GM19328 (cell line): Measurements from ENCODE around the gene ADM5.
A peak's percentile ranks its signal among the peaks of the same experiment; 100 is the strongest.

Experiments used
- ATAC-seq: cut with Tn5 transposase; IDR thresholded peaks from one replicate; pipeline ENCODE4 v1.9.1; 2021; ENCODE audit warnings: mild to moderate bottlenecking, moderate library complexity; ENCODE audit not compliant: unreplicated experiment

Gene ADM5

GRCh38 chr19:49689133-49690078, at the start of gene ADM5:
ADM5 (plus strand) TSS chr19:49689594; CDS start chr19:49689838, 244 bp downstream.
- ATAC-seq, result no peak

GRCh38 chr19:49640113-49640898, 49.1 kb upstream of the ADM5 start, which contains the start of gene RRAS:
RRAS (minus strand) TSS chr19:49640143; CDS start chr19:49640098, 45 bp downstream.
- ATAC-seq, result peak; percentile 57

GRCh38 chr19:49641688-49642491, 47.5 kb upstream of the ADM5 start, which contains the start of gene SCAF1:
SCAF1 (plus strand) TSS chr19:49642209; CDS start chr19:49645027, 2,818 bp downstream.
- peak; percentile 67 for ATAC-seq

GRCh38 chr19:49642492-49643035, 46.8 kb upstream of the ADM5 start:
- no peak for ATAC-seq

- no peak for ATAC-seq
Observed at GRCh38 chr19:49643466-49643865, 45.9 kb upstream of the ADM5 start.

- ATAC-seq, result no peak
Observed at GRCh38 chr19:49645592-49645991, 43.8 kb upstream of the ADM5 start.

- ATAC-seq, result no peak
Observed at GRCh38 chr19:49645995-49646394, 43.4 kb upstream of the ADM5 start.

GRCh38 chr19:49646586-49646985, 42.8 kb upstream of the ADM5 start:
- ATAC-seq, result no peak

- no peak for ATAC-seq
Observed at GRCh38 chr19:49651029-49651819, 38.2 kb upstream of the ADM5 start.

- ATAC-seq, result no peak
Observed at GRCh38 chr19:49651820-49652550, 37.4 kb upstream of the ADM5 start.

- no peak for ATAC-seq
Observed at GRCh38 chr19:49652551-49653465, 36.6 kb upstream of the ADM5 start.

- no peak for ATAC-seq
Observed at GRCh38 chr19:49653466-49653806, 36.0 kb upstream of the ADM5 start.

- no peak for ATAC-seq
Observed at GRCh38 chr19:49654581-49654980, 34.8 kb upstream of the ADM5 start.

GRCh38 chr19:49655570-49656455, 33.6 kb upstream of the ADM5 start:
- ATAC-seq, result no peak

GRCh38 chr19:49656456-49657109, 32.8 kb upstream of the ADM5 start:
- no peak for ATAC-seq

GRCh38 chr19:49657493-49658138, 31.8 kb upstream of the ADM5 start:
- ATAC-seq, result no peak
